Left ventricle myocardium superior (tissue), 1 donor: ENCODE measurements around the gene SRGAP3. TPM values are rescaled to one million over a fixed set of nuclear protein-coding genes. Genes with fewer than 3 reads are reported as not detected.

Experiments
- ATAC-seq: fragments of 200-7000 bp; cut with Tn5 transposase; one replicate; pipeline ENCODE4 v1.9.1; 2020; ENCODE audit warnings: mild to moderate bottlenecking, moderate library complexity
- DNase-seq: peaks from one replicate; pipeline ENCODE4 v3.0.0-alpha.2; 2020
- intact Hi-C: fragments of 100-400 bp; cut with micrococcal nuclease; formaldehyde crosslinking; loops from one replicate; pipeline ENCODE4 v1.11.0; 2022
- total RNA-seq: library from RNA; stranded (reverse); fragmentation: NEBNext Ultra II Directional; extraction: Animal tissue kit (Norgen Biotek cat#: 25700); gene quantifications from one replicate; pipeline ENCODE4 v1.2.1, GENCODE V29; 2021
- donor health status: DM: no; HTN: yes; CAD: no; lungs with severe emphysema.

Gene SRGAP3
- total RNA-seq, 1 donor from 2014 or later, result 6.4 TPM

- intact Hi-C loops, result no loop called here
- no peak for ATAC-seq
- no peak for DNase-seq
Observed at GRCh38 chr3:9190276-9190675, 59.2 kb downstream of the SRGAP3 start.

GRCh38 chr3:9188583-9188982 lies 60.9 kb downstream of the SRGAP3 start:
- DNase-seq (no peak), ATAC-seq (no peak)
- intact Hi-C loops, result no loop called here

- DNase-seq, result no peak
- intact Hi-C loops, result no loop called here
- ATAC-seq, result no peak
Observed at GRCh38 chr3:9185701-9186100, 63.7 kb downstream of the SRGAP3 start.

GRCh38 chr3:9185046-9185445 lies 64.4 kb downstream of the SRGAP3 start:
- DNase-seq (no peak), ATAC-seq (no peak)
- intact Hi-C loops, result no loop called here

- intact Hi-C loops, result no loop called here
- ATAC-seq (peak; percentile 38), DNase-seq (no peak)
Observed at GRCh38 chr3:9184461-9184835, 65.0 kb downstream of the SRGAP3 start.

GRCh38 chr3:9183811-9184460 lies 65.5 kb downstream of the SRGAP3 start:
- peak; percentile 29 for ATAC-seq
- intact Hi-C loops, result no loop called here

GRCh38 chr3:9183011-9183410 lies 66.4 kb downstream of the SRGAP3 start:
- ATAC-seq, result peak; percentile 90
- intact Hi-C loops, result no loop called here

More at GRCh38 chr3:9183811-9184460, 65.5 kb downstream of the SRGAP3 start:
- no peak for DNase-seq

GRCh38 chr3:9180764-9181117 lies 68.7 kb downstream of the SRGAP3 start:
- no peak for DNase-seq
- intact Hi-C loops, result no loop called here
- ATAC-seq, result no peak

More at GRCh38 chr3:9183011-9183410, 66.4 kb downstream of the SRGAP3 start:
- peak; percentile 53 for DNase-seq

GRCh38 chr3:9179826-9180763 lies 69.4 kb downstream of the SRGAP3 start:
- DNase-seq (no peak), ATAC-seq (peak; percentile 26)
- intact Hi-C loops, result no loop called here

- ATAC-seq (no peak), DNase-seq (no peak)
- intact Hi-C loops, result no loop called here
Observed at GRCh38 chr3:9178697-9179096, 70.7 kb downstream of the SRGAP3 start.

- no peak for ATAC-seq
- intact Hi-C loops, result no loop called here
- no peak for DNase-seq
Observed at GRCh38 chr3:9175421-9175820, 74.0 kb downstream of the SRGAP3 start.

GRCh38 chr3:9173445-9173844 lies 76.0 kb downstream of the SRGAP3 start:
- ATAC-seq, result no peak
- intact Hi-C loops, result no loop called here

GRCh38 chr3:9172851-9173321 lies 76.6 kb downstream of the SRGAP3 start:
- DNase-seq, result no peak
- intact Hi-C loops, result no loop called here
- peak; percentile 72 for ATAC-seq

More at GRCh38 chr3:9173445-9173844, 76.0 kb downstream of the SRGAP3 start:
- DNase-seq, result no peak

- intact Hi-C loops, result no loop called here
- no peak for ATAC-seq
- DNase-seq, result no peak
Observed at GRCh38 chr3:9170851-9171160, 78.6 kb downstream of the SRGAP3 start.

- no peak for ATAC-seq
- intact Hi-C loops, result no loop called here
- DNase-seq, result no peak
Observed at GRCh38 chr3:9169956-9170850, 79.2 kb downstream of the SRGAP3 start.

GRCh38 chr3:9169326-9169725 lies 80.1 kb downstream of the SRGAP3 start:
- no peak for ATAC-seq
- no peak for DNase-seq
- intact Hi-C loops, result no loop called here

- ATAC-seq, result no peak
- intact Hi-C loops, result no loop called here
- no peak for DNase-seq
Observed at GRCh38 chr3:9168241-9168741, 81.2 kb downstream of the SRGAP3 start.

- intact Hi-C loops, result no loop called here
- DNase-seq, result no peak
- ATAC-seq, result no peak
Observed at GRCh38 chr3:9167222-9167621, 82.2 kb downstream of the SRGAP3 start.

GRCh38 chr3:9165421-9165820 lies 84.0 kb downstream of the SRGAP3 start:
- no peak for ATAC-seq
- intact Hi-C loops, result no loop called here

More at GRCh38 chr3:9165421-9165820, 84.0 kb downstream of the SRGAP3 start:
- no peak for DNase-seq
